SW 1271 (cell line): Measurements from ENCODE around the gene MPZ.
"Not testable (repeated sequence)": the region's sequence is repeated elsewhere in the genome, so short reads cannot be mapped to it uniquely, and the experiment has no call there.

Experiments used
- DNase-seq, 2 experiments: peaks; one replicate each; lab custom pipeline; 2025; lab: John Stamatoyannopoulos, UW

The MPZ gene

DNA sequence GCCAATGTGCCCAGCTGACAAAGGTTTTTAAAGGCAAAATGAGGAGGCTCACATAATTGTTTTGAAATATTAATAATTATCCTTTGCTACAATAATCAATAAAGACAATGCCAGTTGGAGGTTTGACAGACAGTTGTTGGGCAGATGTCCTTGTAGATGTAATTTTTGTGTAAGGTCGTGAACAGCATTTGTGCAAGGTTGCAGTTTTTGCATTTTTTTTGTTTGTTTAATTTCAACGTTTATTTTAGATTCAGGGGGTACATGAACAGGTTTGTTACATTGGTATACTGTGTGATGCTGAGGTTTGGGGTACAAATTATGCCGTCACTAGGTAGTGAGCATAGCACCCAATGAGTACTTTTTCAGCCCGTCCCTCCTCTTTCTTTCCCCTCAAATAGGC, 9.3 kb downstream of the MPZ start:
- no peak for DNase-seq

DNA sequence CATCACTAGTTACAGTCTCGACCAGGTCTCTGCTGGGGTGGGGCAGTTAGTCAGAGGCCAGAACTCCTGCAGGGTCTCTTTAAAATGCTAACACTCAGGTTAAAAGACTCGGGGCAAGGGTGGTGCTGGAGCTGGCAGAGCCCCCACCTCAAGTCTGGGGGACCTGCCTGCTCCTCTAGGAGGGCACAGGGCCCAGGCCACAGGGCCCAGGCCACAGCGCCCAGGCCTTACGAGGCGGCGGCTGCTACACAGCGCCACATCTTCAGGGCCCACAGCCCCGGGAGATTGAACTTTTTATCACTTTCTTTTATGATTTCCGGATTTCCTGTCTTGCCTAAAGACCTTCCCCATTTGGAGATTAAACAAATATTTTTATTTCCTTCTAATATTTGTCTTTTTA, 10.4 kb downstream of the MPZ start:
- no peak for DNase-seq

DNA sequence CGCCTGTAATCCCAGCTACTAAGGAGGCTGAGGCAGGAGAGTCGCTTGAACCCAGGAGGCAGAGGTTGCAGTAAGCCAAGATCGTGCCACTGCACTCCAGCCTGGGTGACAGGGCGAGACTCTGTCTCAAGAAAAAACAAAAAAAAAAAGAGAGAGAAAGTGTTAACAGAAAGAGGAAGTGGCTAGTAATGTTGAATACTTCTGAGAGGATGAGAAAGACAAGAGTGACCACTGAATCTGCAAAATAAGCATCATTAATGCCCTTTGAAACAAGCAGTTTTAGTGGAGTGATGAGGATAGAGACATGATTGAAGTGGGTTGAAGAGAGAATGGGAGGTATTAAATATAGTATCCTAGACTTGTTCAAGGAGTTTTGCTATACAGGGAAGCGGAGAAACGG, 11.7 kb downstream of the MPZ start:
- DNase-seq = no peak

DNA sequence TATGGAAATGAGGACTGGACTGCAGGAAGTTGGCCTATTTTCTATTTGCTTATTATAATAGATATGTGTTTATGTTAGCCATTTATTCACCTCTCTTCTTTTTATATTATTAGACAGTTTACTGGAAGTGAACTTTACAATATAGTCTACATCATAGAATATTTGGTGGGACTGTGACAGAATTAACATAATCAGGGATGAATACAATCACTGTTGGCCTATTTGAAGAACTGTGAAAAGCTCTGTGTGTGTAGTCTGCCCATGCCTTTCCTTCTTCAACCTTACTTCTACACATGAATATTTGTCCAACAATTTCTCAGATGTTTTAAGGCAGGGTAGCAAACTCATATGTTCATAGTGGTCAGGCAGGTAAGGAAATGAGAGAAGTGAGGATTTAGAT, 12.4 kb downstream of the MPZ start:
- no peak for DNase-seq

DNA sequence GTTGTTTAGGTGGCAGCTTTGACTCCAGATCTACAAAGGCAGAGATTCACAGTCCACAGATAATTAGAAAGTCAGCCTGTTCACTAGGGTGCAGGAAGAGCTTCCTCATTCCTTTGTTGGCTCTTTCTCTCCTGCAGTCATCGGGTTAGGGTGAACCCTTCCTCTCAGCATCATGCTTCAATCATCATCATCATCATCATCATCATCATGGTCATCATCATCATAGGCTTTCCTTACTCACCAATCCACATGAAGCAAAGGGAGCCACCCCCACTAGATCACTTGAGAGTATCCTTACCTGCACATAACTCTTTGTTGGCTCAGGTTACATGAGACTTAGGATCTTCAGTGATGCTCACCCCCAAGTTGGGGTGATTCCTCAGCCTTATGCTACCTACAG, 19.0 kb downstream of the MPZ start:
- DNase-seq = no peak

DNA sequence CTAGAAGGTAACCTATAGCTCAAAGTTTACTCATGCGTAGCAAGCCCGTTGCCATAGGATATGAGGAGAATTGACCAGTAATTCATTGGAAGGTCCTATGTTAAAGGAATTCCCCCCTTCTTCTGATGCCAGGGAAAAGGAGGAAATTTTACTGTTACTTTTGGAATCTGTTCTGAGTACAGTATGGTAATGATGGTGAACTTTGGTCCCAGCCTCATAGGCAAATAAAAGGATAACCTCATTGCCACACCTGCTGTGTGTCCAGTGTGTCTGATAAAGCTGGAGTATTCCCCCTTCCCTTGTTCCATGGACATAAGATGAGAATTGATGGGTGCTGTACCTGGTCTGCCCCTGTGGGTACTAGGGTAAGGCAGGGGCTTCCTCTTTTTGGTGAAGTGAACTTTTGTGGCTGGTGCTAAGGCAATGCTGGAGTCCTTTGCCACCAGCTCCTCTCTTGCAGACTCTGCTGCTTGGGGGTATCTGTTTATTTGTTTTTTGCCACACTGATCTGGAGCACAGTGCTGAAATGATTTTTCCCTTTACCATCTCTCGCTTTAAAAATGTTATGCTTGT, 22.2 kb downstream of the MPZ start:
- DNase-seq = no peak

DNA sequence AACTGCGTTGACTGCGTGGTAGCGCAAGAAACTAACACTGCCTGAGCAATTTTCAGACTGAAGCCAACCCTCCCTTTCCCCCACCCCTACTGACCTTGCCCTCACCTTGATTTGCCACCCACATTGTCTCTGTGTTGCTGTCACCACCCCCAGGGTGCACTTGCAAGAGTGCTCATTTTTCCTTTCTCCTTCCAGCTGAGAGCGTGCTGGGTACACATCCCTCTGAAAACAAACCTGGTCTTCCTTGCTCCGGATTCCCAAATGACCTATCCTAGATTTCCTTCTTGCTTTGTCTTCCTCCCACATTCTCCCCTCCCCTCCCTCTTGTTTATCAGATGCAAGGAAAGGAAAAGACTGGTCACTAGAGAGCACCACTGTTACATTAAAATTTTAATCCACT, 24.2 kb downstream of the MPZ start:
- DNase-seq = no peak

DNA sequence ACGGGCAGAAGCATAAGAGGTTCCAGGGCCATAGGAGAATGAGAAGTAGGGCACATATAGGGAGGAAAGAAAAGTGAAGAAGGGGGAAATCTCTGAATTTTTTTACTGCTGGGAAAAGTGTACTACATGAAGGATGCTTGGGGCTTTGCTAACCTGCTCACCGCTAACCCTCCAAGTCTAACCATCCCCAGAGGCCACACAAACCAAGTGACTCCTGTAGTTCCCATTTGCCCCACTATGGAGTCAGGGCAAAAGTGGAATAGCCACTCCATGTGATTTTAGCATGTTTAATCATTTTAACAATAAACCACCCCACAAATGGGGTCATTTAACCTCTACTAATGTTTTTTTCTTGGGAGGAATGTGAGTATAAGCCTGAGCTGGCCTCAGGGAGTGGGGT, 24.7 kb downstream of the MPZ start:
- DNase-seq = no peak

DNA sequence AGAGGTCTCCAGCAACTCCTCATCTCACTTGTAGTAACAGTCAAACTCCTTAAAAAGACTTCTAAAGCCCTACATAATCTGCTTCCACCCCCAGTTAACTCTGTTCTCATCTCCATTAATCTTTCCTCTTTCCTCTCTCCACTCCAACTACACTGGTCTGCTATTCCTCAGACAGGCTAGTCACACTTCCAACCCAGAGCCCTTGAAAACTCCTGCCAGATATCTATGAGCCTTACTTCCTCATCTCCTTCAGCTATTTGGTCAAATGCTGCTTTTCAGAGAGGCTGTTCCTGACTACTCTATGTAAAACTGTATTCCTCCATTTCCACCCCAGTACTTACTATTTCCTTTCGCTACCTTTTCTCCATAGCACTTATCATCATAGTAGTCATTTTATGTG, 26.8 kb downstream of the MPZ start:
- DNase-seq = no peak

DNA sequence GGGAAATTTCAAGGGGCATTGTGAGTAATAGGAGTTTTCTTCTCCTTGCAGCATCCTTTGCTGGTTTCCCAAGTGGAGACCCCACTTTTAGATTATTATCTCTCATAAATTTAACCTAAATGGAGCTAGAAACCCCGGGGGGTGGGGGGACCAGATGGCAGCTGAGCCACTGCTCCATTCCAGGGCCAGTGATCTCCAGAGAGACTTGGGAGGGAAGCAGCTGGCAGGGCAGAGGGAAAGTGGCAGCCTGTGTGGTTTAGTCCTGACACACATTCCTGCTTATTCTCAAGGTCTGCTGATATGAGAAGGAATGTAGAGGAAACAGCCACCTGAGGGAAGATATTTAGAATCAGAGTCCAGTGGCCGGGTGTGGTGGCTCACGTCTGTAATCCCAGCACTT, 34.9 kb downstream of the MPZ start:
- no peak for DNase-seq

DNA sequence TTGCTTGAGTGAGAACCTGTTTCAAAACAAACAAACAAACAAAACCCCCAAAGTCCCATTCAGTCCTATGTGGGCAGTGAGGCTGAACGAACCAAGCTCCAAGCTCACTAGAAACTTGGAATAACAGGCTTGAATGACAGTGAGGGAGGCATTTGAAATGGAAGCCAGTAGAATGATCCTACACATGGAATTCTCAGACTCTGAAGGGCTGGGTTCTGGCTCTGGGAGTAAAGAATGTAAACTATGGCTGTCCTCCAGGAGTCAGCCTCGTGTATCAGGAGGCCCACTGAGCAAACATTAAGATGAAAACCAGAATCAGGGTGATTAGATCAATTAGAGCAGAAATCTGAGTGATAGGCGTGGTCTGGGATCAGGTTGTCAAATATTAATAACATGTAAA, 36.4 kb downstream of the MPZ start:
- no peak for DNase-seq

DNA sequence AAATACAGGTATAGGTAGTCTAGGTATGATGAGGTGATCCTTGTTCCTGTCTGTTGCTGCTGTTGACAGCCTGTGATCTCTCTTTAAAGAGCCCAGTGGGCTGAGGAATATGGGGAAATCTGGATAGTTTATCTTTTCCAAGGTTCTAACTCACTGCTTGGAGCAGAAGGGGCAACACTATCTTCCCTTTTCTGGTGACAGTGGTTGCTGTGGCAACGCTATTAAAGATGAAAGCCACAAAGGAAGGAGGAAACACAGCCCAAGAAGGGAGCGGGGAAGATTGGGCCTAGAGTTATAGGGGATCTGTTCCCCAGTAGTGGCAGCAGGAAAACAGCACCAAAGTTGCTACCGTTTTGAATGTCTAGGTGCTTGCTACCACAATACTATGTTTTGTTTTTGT, 42.4 kb downstream of the MPZ start:
- no peak for DNase-seq

DNA sequence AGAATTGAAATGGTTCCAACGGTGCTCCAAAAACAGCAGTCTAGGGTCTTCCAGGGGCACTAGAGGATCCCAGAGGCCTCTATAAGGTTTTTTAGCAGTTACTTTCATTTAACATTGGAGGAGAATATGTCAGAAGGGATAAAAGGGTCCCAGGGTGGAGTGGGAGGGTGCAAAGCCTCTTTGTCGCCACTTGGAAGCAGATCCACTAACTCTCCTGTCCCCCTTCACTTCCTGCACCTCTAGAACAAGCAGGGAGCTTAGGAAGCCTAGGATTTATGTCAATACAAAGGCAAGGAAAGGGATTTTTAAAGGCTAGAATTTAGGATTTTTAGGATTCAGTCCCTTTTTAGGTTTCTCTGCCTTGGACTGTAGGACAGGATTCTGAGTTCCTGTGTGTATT, 42.9 kb downstream of the MPZ start:
- DNase-seq = no peak

DNA sequence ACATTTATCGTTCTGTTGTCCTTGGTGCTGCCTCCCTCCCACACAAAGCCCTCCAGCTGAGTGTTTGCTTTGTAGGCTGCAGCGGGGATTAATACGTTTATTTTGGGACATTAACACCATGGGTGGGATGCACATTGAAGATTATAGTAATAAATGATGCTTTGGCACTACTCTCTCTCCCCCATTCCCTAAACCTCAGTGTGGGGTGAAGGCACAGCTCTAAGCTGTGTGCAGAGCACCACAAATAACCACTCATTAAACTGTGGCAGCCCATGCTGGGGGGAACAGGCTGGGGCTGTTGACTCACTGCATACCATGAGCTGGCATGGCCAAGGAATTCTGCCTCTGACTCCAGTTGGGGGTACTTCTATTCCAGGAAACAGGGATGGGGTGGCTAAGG, 43.6 kb downstream of the MPZ start:
- no peak for DNase-seq

DNA sequence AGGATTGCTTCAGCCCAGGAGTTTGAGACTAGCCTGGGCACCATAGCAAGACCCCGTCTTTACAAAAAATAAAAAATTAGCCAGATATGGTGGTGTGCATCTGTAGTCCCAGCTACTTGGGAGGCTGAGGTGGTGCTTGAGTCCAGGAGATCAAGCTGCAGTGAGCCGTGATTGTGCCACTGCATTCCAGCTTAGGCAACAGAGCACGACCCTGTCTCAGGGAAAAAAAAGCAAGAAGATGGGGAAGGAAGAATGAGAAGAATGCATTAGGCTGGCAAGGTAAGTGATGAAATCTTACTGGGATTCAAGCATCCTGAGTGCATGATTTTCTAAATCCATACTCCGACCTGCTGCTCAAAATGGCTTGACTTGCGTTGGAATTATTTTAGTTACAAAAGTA, 44.5 kb downstream of the MPZ start:
- DNase-seq = no peak

DNA sequence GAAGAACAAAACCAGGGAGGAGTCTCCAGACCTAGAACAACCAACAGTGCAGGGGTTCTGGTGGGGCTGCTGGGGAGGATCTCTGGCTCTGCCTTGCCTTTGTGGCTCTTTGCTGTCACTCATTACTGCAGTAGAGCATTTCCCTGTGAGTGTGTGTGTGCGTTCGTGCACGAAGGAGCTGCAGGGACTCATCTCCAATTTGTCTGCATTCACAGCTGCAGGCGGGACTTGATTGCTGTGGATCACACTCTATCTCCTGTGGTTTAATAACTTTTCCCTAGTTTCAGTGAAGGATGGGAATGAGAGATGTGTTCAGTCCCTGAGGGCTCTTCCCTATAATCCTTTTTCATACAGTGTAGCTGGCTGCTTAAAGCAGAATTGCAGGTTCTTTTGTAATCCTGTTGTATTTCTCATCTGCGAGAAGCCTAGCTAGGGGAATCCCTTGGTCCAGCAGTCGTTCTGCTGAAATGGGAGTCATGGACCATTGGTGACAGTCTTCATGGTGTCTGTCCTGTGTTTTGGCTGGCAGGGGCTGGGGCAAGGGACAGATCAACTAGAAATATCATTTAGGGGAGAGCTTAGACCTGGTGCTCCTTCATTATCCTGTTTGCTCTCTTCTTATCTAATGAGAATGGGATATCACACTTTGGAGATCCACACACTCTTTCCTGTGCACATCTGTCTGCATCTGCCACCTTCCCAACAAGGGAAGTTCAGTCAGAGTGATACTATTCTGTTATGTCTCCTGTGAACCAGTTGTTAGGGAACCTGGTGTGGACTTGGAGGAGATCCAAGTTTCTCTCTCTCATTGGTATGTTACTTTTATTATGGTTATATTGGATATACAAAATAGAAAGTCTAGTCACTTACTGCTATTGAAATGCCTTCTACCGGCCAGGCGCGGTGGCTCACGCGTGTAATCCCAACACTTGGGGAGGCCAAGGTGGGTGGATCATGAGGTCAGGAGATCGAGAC, 48.2 kb downstream of the MPZ start:
- no peak for DNase-seq

DNA sequence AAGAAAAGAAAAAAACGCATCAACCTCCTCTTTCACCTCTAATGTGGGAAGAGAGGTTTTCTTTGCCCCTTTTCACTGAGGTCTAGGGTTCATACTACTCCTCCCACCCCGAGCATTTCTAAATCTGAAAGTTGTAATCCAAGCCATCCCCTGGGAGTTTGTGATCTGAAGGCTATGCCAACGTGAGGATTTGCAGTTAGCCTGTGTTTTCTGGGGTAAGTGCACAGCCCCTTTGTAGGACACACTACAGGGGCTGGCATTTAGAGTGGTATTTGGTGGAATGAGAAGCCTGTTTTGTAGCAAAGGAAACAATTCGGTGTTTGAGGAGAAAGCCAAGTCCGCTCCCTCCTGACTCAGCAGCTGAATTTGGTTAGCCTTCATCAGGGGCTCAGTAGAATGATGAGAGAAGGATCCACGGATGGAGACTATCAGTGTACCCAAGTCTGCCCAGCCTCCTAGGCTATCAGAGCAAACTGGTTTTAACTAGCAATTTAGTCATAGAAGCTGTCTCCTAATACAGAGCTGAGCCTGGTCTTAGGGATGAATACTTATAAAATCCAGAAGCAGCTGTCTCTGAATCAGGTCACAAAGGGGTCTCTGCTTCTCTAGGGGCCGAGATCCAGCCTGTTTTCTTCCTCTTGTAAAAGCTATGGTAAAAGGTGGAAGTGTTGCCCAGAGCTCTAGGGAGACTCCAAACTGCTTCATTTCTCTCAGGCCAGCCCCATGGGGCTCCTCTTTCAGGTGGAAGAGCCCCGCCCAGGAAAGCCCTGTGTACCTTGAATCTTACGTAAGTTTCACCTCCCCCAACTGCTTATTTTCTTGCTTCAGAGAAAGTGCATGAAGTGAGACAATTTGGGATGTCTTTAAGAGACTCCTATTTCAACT, 49.1 kb downstream of the MPZ start:
- no peak for DNase-seq

DNA sequence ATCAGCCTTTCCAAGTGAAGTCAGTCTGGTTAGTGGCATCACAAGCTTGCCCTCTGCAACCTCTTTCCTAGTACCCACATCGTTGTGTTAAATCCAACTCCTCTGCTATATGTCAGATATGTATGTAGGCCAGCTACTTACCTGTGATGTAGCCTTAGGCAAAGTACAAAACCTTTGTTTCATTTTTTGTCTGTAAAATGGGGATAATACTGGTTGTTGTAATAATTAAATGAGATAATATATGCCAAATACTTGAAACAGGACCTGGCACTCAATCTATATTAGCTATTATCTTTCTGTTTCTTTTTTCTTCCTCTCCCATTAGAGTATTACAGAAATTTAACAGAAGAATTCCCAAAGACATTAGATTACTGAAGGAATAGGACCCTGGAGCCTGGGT, 50.0 kb downstream of the MPZ start:
- no peak for DNase-seq

DNA sequence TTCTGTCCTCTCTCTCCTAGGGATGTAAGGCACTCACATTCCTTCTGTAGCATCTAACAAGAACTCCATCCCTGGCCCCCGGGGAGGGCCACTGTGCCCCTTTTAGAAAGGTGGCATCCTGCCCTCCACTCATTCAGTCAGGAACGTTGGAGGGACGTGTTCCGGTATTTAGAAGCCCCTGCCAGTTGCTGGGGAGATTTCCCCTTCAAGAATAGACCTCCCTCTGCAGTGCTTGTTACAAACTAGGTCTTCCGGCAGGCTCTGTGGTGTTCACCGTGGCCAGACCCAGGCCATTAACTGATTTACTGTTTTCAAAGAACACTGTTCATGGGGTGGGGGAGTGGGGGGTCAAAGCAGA, 50.4 kb downstream of the MPZ start:
- DNase-seq = no peak

DNA sequence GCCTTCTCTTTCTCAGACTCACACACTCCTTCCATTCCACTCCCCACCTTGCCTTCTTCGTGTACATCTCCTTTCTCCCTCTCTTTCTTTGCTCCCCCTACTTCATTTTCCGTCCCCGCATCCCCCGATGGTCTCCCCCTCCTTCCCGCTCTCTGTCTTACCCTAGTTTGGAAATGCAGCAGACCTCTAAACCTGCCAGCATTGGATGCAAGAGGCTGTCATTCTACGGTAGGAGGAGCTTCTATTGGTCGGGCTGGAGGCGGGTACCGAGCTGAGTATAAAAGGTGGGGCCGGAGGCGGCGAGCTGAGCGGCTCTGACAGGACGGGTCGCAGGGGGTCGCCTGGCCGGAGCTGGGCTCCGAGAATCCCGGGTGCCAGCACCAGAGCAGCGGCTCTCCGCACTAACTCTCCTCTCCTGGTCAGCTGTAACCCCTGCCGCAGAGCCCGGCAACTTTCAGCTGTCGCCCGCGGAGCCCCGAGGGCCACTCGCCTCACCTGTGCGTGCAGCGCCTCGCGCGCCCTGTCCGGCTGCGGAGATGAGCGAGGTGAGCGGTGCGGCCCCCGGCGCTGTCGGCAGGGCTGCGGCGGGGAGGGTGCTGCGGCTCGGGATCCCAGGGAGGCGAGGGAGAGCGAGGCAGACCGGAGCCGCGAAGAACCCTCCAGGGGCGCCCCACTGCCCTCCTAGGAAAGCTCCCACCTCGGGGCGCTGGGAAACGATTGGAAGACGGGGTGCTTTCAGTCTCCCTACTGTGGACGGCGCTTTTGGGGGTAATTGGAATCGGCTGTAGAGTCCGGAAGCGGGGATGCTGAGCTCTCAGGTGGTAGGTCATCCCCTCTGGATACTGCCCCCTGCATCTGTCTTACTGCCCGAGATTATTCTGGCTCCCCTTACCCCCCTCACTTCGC, 51.1 kb downstream of the MPZ start, which contains the start of gene PCP4L1:
Gene PCP4L1, plus strand, starts transcription at position 307 of the 906 bp plus-strand sequence. Its CDS starts 230 bp downstream, at position 537.
- DNase-seq = no peak

DNA sequence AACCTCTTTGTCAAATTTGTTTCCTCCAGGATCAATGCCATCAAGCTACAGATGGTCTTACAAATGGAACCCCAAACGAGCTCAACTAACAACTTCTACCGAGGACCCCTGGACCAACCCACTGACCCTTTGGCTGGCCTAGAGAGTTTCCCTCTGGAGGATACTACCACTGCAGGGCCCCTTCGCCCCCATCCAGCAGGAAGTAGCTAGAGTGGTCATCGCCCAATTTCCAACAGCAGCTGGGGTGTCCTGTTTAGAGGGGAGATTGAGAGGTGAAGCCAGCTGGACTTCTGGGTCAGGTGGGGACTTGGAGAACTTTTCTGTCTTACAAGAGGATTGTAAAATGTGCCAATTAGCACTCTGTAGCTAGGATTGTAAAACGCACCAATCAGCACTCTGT, 52.7 kb downstream of the MPZ start:
- DNase-seq = not testable (repeated sequence)
